ENCODE data around the gene KLF8.
"Not testable (repeated sequence)": the region's sequence is repeated elsewhere in the genome, so short reads cannot be mapped to it uniquely, and the experiment has no call there.

Gene KLF8

GRCh38 chrX:56232221-56233082 is at the start of gene KLF8:
TSS of gene KLF8 (plus strand) at chrX:56232356. CDS start at chrX:56233335, 979 bp downstream.
- peak in 2 of 3 experiments; percentile 1 to 3 for DNase-seq (ENCODE audit: low read depth in 3 of 3)

- not testable (repeated sequence) for DNase-seq (ENCODE audit: low read depth in 3 of 3)
Observed at GRCh38 chrX:56206945-56207344, 25.2 kb upstream of the KLF8 start.

GRCh38 chrX:56211701-56212100 is 20.5 kb upstream of the KLF8 start:
- DNase-seq (ENCODE audit: low read depth in 3 of 3) = no peak

- DNase-seq (ENCODE audit: low read depth in 3 of 3) = no peak
Observed at GRCh38 chrX:56216332-56216731, 15.8 kb upstream of the KLF8 start.

- DNase-seq (ENCODE audit: low read depth in 3 of 3) = no peak
Observed at GRCh38 chrX:56219700-56220099, 12.5 kb upstream of the KLF8 start.

GRCh38 chrX:56221101-56221500 is 11.1 kb upstream of the KLF8 start:
- DNase-seq (ENCODE audit: low read depth in 3 of 3) = no peak

- no peak for DNase-seq (ENCODE audit: low read depth in 3 of 3)
Observed at GRCh38 chrX:56222473-56223000, 9.6 kb upstream of the KLF8 start.

- no peak for DNase-seq (ENCODE audit: low read depth in 3 of 3)
Observed at GRCh38 chrX:56226980-56227379, 5.2 kb upstream of the KLF8 start.

GRCh38 chrX:56228914-56229313 is 3.2 kb upstream of the KLF8 start:
- no peak for DNase-seq (ENCODE audit: low read depth in 3 of 3)

GRCh38 chrX:56231537-56232090 is 542 bp upstream of the KLF8 start:
- DNase-seq (ENCODE audit: low read depth in 3 of 3) = no peak

- no peak for DNase-seq (ENCODE audit: low read depth in 3 of 3)
Observed at GRCh38 chrX:56233100-56233499, 944 bp downstream of the KLF8 start.

- no peak for DNase-seq (ENCODE audit: low read depth in 3 of 3)
Observed at GRCh38 chrX:56233682-56234081, 1.5 kb downstream of the KLF8 start.

- peak; percentile 10 to 21 (median 20) for DNase-seq (ENCODE audit: low read depth in 3 of 3)
Observed at GRCh38 chrX:56248492-56248891, 16.3 kb downstream of the KLF8 start.

GRCh38 chrX:56253832-56254703 is 21.9 kb downstream of the KLF8 start:
- DNase-seq (ENCODE audit: low read depth in 3 of 3) = no peak

- no peak for DNase-seq (ENCODE audit: low read depth in 3 of 3)
Observed at GRCh38 chrX:56268888-56269287, 36.7 kb downstream of the KLF8 start.

GRCh38 chrX:56278692-56279091 is 46.5 kb downstream of the KLF8 start:
- DNase-seq (ENCODE audit: low read depth in 3 of 3) = no peak

- DNase-seq (ENCODE audit: low read depth in 3 of 3) = no peak
Observed at GRCh38 chrX:56279863-56280262, 47.7 kb downstream of the KLF8 start.

- peak in 1 of 3 experiments; percentile 1 for DNase-seq (ENCODE audit: low read depth in 3 of 3)
Observed at GRCh38 chrX:56281789-56282188, 49.6 kb downstream of the KLF8 start.

GRCh38 chrX:56284269-56284668 is 52.1 kb downstream of the KLF8 start:
- no peak for DNase-seq (ENCODE audit: low read depth in 3 of 3)

- no peak for DNase-seq (ENCODE audit: low read depth in 3 of 3)
Observed at GRCh38 chrX:56288608-56289007, 56.5 kb downstream of the KLF8 start.

GRCh38 chrX:56289449-56289848 is 57.3 kb downstream of the KLF8 start:
- DNase-seq (ENCODE audit: low read depth in 3 of 3) = no peak

GRCh38 chrX:56308726-56309125 is 76.6 kb downstream of the KLF8 start:
- no peak for DNase-seq (ENCODE audit: low read depth in 3 of 3)

All from stimulated activated CD4-positive, alpha-beta T cell treated with anti-CD3 and anti-CD28 coated beads, TNF-alpha, amount 100 ng/mL, for 4 hours (primary cell).